NCI-H748 (cell line): ENCODE results near the gene GDI2.
"Not testable (repeated sequence)": the region's sequence is repeated elsewhere in the genome, so short reads cannot be mapped to it uniquely, and the experiment has no call there.

Source experiments
- DNase-seq: peaks from one replicate; lab custom pipeline; 2025; ENCODE audit not compliant: unreplicated experiment; lab: John Stamatoyannopoulos, UW

The GDI2 gene

DNA sequence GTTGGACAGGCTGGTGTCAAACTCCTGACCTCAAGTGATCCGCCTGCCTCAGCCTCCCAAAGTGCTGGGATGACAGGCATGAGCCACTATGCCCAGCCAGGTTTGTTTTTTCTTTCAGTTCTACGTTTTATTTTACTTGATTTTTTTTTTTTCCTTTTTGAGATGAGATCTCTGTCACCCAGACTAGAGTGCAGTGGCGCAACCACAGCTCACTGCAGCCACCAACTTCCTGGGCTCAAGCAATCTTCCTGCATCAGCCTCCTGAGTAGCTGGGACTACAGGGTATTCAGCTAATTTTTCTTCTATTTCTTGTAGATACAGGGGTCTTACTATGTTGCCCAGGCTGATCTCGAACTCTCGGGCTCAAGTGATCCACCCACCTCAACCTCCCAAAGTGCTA, 24.3 kb downstream of the GDI2 start:
- no peak for DNase-seq

DNA sequence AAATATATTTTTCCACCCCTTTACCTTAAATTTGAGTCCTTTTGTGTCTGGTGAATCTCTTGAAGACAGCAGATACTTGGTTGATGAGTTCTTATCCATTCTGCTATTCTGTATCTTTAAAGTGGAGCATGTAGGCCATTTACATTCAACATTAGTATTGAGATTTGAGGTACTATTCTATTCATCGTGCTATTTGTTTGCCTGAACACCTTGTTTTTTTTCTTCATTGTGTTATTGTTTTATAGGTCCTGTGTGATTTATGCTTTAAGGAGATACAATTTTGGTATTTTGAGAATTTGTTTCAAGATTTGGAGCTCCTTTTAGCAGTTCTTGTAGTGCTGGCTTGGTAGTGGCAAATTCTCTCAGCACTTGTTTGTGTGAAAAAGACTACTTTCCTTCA, 29.9 kb downstream of the GDI2 start:
- no peak for DNase-seq

DNA sequence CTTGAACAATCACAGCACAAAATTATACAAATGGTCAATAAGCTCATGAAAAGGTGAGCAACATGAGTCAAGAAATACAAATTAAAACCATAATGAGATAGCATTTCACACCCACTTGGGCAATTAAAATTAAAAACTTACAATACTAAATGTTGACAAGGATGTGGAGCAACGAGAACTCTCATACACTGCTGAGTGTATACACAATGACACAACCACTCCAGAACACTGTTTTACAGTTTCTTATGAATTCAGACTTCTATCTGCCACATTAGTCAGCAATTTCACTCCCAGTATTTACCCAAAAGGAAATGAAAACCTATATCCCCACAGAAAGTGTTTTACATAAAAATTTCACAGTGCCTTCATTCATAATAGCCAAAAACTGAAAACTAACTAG, 31.1 kb downstream of the GDI2 start:
- no peak for DNase-seq

DNA sequence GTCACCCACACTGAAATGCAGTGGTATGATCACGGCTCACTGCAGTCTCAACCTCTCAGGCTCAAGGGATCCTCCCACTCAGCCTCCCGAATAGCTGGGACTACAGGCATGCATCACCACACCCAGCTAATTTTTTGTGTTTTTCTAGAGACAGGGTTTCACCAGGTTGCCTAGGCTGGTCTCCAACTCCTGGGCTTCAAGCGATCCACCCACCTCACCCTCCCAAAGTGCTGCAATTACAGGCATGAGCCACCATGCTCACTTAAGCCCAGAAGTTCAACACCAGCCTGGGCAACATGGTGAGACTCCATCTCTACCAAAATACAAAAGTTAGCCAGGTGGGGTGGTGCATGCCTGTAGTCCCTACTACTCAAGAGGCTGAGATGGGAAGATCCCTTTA, 33.5 kb downstream of the GDI2 start:
- no peak for DNase-seq

DNA sequence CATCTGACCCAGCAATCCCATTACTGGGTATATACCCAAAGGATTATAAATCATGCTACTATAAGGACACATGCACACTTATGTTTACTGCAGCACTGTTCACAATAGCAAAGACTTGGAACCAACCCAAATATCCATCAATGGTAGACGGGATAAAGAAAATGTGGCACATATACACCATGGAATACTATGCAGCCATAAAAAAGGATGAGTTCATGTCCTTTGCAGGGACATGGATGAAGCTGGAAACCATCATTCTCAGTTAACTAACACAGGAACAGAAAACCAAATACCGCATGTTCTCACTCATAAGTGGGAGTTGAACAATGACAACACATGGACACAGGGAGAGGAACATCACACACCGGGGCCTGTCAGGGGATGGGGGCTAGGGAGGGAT, 35.5 kb downstream of the GDI2 start:
- DNase-seq, result not testable (repeated sequence)

DNA sequence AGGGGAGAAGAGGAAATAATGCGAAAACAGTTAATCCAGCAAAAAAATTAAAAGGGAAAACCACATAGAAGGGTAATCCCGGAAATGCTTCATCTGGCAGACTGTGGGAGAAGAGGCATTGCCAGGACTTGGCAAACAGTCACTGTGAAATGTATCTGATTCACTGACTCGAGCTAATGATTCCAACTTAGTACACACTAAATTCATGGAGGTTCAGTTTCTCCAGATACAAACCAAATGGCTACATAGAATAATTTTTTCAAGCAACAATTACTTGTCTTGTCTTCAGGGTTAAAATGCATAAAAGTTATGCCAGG, 36.4 kb downstream of the GDI2 start:
- no peak for DNase-seq

DNA sequence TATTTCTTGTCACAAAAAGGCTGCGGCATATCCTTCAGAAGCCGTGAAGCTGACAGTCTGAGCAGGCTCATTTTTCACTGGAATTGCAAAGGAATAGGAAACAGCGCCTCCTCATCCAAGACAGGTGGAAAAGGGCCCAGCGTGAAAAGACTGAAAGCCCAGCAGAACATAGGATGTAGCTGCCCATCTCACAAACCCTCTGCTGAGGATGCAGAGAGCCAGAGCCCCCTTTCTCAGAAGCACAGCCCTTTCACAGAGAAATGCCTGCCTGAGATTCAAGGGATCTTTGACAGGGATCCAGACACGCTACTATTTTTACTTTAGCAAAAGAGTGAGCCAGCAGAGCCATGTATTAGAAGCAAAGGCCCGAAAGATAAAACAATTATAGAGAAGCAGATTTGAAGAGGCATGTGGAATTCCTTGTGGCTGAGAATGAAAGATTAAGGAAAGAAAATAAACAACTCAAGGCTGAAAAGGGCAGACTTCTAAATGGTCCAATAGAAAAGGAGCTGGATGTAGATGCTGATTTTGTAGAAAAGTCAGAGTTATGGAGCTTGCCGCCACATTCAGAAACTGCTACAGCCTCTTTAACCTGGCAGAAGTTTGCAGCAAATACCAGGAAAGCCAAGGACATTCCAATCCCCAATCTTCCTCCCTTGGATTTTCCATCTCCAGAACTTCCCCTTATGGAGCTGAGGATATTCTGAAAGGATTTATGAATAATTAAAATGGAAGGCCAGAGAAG, 36.9 kb downstream of the GDI2 start:
- no peak for DNase-seq

DNA sequence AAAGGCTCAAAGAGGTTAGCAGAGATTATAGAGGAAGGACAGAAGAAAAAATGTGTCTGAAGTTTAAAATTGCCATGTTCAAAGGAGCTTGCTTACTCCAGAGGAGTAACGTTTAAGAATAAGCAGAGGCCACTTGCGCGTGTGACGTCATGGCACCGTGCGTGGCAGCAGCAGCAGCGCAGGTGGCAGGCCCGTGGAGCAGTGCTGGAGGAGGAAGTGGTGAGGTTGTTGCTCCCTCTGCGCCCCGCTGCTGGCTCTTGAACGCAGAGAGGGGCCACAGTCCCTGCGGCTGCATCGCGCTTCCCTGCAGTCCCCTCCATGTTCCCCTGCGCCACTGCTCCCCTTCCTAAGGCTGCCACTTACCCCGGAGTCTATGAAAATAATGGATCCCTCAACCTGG, 37.5 kb downstream of the GDI2 start:
- no peak for DNase-seq

DNA sequence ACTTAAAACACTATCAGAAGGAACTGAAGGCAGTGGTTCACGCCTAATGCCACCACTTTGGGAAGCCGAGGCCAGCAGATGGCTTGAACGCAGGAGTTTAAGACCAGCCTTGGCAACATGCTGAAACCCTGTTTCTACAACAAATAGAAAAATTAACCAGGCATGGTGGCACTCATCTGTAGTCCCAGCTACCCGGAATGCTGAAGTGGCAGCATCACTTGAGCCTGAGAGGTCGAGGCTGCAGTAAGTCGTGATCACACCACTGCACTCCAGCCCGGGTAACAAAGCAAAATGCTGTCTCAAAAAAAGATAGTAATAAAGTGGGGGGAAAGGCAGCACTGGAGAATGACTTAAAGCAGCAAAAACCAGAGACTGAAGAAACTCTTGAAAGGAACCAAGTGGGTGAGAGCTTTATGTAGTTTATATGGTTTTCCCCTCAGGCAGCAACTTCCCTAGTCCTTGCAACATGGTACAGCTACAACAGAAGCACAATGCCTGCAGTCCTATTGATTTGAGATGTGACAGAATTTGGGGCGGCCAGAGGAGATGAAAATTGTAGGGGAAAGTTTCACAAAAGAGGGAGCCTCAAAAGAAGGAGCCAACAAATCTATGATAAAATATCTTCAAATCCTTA, 38.1 kb downstream of the GDI2 start:
- no peak for DNase-seq

DNA sequence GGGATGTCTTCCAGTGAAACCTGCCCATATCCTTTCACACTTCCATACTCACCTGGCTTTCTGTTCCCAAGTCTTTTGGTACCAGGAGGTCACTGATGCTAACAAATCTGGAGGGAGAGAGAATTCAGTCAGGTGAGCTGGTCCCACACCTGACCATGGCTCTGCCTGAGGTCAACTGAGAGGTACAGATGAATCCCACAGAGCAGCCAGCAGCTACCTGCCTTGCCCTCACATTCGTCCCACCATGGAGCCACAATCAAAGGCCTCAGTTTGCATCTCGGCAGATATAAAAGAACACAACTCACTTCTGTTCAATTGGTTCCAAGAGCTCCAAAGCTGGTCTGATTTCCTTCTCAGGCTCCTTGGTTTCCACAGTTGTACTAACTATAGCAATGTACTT, 47.0 kb downstream of the GDI2 start:
- no peak for DNase-seq

DNA sequence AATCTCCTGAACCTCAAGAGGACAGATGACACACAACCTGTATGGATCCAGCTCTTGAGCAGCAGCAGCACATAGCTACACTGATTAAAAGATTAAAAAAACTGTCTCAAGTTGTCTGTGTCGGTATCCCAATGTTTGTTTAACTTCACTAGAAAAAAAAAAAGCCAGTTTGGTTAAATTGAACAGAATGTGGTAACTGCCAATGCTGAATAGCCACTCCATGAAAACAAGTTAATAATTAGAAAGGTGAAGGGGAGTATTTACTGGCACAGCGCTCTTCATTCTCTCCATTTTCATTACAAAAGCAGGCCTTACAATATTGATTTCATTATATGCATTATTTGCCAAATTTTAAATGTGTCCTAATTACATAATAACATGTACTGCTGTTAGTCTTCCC, 47.6 kb downstream of the GDI2 start:
- DNase-seq, result no peak

DNA sequence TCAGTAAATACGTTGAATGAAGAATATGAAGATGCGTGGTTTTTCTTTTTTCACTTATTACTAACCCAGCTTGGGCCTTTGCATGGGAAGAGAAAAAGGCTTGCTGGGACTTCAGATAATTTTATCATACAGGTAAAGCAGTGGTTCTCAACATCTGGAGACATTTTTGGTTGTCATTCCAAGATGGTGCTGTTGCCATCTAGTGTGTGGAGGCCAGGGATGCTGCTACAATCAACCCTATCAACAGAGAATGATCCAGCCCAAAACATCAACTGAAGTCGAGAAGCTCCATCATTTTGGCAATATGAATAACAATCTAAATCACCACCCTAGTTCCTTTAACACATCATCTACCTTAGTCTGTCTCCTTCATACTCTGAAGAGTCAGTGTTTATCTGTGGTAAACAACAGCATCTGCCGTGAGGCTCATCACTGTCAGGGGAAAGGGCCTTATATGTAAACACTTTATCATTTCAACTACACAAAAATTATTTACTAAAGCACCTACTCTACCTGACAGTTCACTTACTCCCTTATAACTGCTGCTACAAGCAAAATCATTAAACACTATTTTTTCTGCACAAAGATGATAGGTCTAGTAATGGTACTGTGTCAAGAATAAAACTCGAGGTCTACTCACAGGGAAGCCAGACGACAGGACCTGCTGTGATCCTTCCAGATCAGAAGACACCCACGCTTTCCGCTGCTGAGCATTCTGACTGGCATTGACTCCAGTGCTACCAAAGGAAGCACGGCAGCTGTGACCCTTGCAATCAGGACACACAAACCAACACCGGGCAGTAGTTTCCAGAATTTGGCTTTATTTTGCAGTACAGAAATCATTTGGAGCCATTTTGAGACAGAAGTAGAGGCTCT, 48.6 kb downstream of the GDI2 start:
- DNase-seq, result no peak

DNA sequence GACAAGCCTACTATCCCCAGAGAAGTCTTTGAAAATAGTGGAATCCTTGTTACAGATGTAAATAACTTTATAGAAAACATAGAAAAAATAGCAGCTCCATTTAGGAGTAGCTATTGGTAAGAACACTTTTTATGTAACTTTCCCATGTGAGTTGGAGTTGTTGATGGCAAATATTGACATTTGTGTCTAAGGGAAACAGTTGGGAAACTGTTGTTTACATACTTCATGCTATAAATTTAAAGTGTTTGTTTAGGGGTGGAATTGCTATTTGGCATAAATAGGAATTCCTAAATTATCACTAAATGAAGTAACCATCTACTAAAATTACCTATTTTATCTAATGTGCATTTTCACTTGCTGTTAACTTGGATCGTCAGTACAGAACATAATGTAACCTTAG, 50.7 kb downstream of the GDI2 start:
- no peak for DNase-seq

DNA sequence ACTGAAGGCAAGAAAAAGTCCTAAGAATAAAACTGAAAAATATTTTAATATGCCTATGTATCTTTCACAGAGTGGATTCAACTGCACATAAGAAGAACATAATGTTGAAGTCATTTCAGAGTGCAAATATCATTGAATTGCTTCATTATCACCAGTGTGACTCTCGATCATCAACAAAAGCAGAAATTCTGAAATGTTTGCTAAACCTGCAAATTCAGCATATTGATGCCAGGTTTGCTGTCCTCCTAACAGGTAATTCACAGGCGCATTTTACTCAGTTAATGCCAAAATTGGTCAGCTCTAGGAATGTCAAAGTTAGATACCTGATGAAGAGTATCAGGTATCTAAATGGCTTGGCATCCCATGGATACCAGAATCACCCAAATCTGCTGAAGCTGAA, 52.0 kb downstream of the GDI2 start:
- no peak for DNase-seq

DNA sequence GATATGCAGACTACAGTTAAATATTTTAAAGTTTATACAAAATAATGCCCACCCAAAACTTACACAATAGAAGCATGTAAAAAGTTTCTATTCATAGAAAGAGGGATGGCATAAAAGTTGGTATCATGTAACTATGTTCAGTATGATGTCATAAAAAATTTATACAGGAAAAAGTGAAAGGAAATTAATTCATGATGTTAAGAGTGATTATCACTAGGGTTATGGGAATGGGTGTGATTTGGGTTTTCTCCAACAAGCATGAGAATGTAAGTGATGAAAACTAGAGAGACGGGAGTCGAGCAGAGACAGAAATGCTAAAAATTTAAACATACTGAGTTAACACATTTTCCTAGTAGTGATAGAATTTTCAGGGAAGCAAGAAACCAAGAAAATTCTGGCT, 52.7 kb downstream of the GDI2 start:
- no peak for DNase-seq

DNA sequence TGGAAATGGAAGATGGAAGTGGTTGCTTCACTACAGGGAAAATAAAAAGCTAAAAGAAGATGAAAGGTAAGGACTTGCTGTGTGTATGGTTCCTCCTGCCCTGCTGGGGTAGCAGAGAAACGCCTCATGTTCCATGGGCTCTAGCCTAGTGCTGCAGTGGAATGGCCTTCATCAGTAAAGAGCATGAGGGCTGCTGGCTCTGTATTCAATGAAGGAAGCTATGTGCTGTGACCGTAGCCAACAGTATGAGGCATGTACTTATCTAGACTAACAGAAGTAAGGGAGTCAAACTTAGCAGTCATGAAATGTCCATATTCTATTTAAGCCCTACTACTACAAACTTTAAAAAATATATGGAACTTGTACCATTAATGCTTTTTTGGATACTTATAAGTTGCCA, 54.3 kb downstream of the GDI2 start:
- DNase-seq, result no peak

DNA sequence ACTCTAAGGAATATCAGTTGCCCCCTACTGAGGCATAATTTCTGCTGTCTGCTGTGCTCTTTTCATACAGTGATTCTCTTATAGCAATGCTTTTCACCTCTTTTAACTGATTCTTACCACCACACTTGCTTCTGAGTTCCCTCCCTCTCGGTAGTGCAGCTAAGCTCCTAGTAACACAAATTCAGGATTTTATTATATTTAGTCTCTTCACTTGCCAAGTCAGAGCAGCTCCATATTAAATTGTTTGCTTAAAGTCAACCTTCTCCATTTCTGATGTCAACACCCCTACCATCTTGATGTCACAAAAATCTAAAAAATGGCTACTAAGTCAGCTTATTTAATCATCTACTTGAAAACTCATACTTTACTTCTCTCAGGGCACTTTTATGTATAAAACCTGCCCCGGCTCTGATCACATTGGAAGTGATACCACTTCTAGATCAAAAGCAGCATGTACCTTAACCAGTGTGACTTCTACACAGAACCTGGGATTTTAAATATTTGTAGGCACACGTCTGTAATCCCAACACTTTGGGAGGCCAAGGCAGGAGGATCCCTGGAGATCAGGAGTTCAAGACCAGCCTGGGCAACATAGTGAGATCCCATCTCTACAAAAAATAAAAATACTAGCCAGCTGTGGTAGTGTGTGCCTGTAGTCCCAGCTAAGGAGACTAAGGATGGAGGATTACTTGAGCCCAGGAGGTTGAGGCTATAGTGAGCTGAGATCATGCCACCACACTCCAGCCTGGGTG, 55.3 kb downstream of the GDI2 start:
- DNase-seq, result no peak

DNA sequence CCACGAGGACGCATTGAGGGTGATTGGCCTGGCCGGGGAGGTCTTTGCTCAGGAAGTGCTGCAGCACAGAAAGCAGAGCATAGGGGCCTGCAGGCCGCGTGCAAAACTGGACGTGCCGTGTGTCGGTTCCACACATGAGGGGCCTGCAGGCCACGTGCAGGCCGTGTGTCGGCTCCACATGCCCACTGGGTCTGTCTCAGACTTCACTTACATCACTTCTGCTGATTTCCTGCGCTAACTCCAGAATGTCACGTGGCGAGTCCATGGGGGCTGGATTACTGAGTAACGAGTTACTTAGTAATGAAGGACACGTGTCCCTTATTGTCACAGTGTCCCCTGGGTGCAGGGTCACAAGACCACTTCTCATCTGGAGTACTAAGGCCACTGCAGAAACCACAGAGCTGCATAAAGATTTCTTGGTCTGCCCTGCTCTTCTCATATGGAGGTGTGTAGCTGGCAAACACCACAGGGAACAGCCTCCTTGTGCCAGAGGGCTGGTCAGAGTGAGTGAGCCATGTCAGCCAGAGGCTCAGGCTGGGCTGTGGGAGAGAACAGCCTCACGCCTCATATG, 60.8 kb downstream of the GDI2 start:
- DNase-seq, result no peak

DNA sequence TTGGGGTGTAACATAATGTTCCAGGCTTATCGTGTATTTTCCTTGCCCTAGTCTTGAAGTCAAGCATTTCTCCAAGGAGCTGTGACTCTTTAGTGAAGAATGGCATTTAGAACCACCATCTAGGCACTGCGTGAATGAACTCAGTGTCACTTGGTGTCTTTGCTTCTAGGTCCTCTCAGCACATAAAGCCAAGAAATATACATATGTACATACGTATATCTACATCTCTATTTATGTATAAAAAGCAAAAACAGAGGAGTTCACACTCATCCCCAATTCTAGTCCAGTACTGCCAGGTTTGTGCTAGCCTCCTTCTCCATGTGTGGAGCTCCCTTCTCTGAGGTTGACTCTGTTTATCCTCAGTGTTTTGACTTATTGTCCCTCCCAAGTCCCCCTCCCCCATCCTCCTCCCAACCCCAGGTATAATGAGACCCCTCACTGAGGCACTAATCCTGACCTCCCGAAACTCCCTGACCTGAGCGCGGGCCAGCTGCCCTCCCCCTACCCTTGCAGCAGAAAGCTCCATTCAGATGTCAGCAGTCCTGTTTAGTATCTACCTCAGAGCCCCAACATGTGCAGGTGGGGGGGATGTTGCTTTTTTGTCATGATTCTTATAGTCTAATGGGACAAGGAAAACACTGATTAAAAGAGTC, 61.5 kb downstream of the GDI2 start:
- DNase-seq, result no peak

DNA sequence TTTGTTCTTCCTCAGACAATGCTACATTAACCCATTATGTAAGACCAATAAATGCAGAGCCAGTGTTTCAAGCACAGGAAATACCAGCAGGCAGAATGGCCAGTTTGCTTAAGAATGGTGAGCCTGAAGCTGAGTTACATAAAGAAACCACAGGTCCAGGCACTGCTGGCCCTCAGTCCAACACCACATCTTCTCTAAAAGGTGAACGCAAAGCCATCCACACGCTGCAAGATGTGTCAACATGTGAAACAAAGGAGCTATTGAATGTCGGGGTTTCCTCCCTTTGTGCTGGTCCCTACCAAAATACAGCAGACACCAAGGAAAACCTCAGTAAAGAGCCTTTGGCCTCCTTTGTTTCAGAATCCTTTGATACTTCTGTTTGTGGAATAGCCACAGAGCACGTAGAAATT, 64.8 kb downstream of the GDI2 start:
- DNase-seq, result no peak

DNA sequence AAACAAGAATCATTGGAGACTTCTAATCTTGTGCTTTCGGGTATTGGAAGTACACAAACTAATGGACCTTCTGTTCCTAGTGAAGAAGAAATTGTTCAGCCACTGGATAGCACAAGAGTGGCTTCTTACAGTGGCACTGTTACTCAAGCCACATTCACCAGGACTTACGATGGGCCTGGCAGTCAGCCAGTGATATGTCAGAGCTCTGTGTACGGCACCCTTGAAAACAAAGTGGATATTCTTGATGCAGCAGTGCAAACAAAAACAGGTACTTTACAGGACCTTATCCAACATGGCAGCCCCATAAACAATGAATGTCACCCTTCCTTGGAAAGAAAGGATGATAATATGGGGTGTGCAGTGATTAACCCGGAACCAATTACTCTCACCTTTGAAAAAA, 67.0 kb downstream of the GDI2 start:
- DNase-seq, result no peak
